GM18520 (cell line): ENCODE data around the gene SRP14.

Experiments used
- ATAC-seq: cut with Tn5 transposase; IDR thresholded peaks from one replicate; pipeline ENCODE4 v1.9.1; 2021; ENCODE audit not compliant: unreplicated experiment

The SRP14 gene

GRCh38 chr15:40069178-40070165, 30.5 kb upstream of the SRP14 start:
- ATAC-seq = peak; percentile 82

- no peak for ATAC-seq
Observed at GRCh38 chr15:40067921-40068624, 29.1 kb upstream of the SRP14 start.

- no peak for ATAC-seq
Observed at GRCh38 chr15:40066589-40066988, 27.6 kb upstream of the SRP14 start.

GRCh38 chr15:40065166-40065565, 26.2 kb upstream of the SRP14 start:
- ATAC-seq = no peak

GRCh38 chr15:40064231-40064894, 25.4 kb upstream of the SRP14 start:
- no peak for ATAC-seq

GRCh38 chr15:40063563-40064011, 24.6 kb upstream of the SRP14 start:
- no peak for ATAC-seq

GRCh38 chr15:40062816-40063562, 24.0 kb upstream of the SRP14 start:
- no peak for ATAC-seq

GRCh38 chr15:40061212-40061901, 22.4 kb upstream of the SRP14 start:
- peak; percentile 75 for ATAC-seq

GRCh38 chr15:40060236-40060961, 21.4 kb upstream of the SRP14 start:
- no peak for ATAC-seq

GRCh38 chr15:40059821-40060220, 20.8 kb upstream of the SRP14 start:
- ATAC-seq = no peak

GRCh38 chr15:40058476-40059140, 19.6 kb upstream of the SRP14 start:
- ATAC-seq = no peak

GRCh38 chr15:40055576-40056293, 16.8 kb upstream of the SRP14 start:
- no peak for ATAC-seq

- peak; percentile 49 for ATAC-seq
Observed at GRCh38 chr15:40054855-40055575, 16.0 kb upstream of the SRP14 start.

GRCh38 chr15:40054605-40054854, 15.5 kb upstream of the SRP14 start:
- ATAC-seq = peak; percentile 14

- ATAC-seq = peak; percentile 11
Observed at GRCh38 chr15:40053831-40054604, 15.0 kb upstream of the SRP14 start.

- no peak for ATAC-seq
Observed at GRCh38 chr15:40053079-40053830, 14.3 kb upstream of the SRP14 start.
